GM15510 (cell line): ENCODE data around the gene PSMB4.

ENCODE experiments used
- POLR2A ChIP-seq: IDR thresholded peaks from 3 replicates; pipeline ENCODE4 v1.6.1; 2011; ENCODE audit warnings: borderline replicate concordance; ENCODE audit not compliant: insufficient read length; ENCODE audit errors: extremely low read depth

Gene PSMB4

GRCh38 chr1:151416231-151416630, 16.9 kb downstream of the PSMB4 start:
- TF ChIP-seq POLR2A = no peak

- no peak for TF ChIP-seq POLR2A
These were observed 18.7 kb downstream of the PSMB4 start for GRCh38 chr1:151418081-151418480.

- TF ChIP-seq POLR2A = no peak
These were observed 20.4 kb downstream of the PSMB4 start for GRCh38 chr1:151419819-151420218.

GRCh38 chr1:151425103-151425502, 25.7 kb downstream of the PSMB4 start:
- TF ChIP-seq POLR2A = no peak

- TF ChIP-seq POLR2A = no peak
These were observed 28.7 kb downstream of the PSMB4 start for GRCh38 chr1:151428068-151428467.

GRCh38 chr1:151435174-151435573, 35.8 kb downstream of the PSMB4 start:
- TF ChIP-seq POLR2A = no peak

GRCh38 chr1:151436985-151437384, 37.6 kb downstream of the PSMB4 start:
- no peak for TF ChIP-seq POLR2A

GRCh38 chr1:151443846-151444782, 44.7 kb downstream of the PSMB4 start:
- no peak for TF ChIP-seq POLR2A

- no peak for TF ChIP-seq POLR2A
These were observed 45.4 kb downstream of the PSMB4 start for GRCh38 chr1:151444783-151445177.

GRCh38 chr1:151447696-151448095, 48.3 kb downstream of the PSMB4 start:
- TF ChIP-seq POLR2A = no peak
